NCI-H774 (cell line): ENCODE measurements around the gene DIPK1B.

Experiments used
- DNase-seq: peaks from one replicate; lab custom pipeline; 2025; lab: John Stamatoyannopoulos, UW

The DIPK1B gene

DNA sequence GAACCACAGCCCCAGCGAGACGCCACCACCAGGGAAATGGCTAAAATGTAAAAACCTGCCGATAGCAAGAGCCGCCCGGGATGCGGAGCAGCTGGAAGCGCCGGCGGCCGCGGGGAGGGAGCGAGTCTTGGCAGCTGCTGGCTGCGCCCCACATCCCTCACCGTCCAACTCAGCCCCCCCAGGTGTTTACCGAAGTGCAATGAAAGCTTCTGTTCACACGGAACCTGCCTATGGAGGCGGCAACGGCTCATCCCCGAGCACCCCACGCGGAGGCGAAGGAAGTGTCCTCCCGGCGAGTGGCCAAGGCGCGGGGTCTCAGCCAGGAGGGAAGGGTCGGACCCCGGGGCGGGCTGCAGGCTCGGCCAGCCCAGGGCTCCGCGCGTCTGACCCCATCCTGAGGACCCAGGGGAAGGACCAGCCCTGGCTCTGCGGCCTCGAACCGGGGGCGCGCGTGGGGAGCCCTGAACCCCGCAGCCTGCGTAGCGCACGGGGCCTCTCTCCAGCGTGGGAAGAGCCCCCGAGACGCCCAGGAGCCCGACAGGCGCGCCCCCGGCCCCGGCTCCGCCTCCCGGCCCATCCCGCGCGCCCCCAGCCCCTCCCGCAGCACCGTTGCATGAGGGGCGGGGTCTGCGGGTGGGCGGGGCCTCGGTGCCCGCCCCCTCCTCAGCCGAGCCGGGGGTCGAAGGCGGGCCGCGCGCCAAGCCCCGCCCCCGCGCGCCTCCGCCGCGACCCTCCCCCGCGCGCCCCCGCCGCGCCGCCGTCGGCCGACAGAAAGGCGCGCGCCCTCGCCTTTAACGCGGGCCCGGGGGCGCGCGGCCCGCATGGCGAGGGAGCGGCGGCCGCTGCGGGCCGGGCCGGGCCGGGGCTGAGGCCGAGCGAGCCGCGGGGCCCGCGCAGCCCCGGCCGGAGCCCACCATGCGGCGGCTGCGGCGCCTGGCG lies at the start of gene DIPK1B:
Gene DIPK1B, plus strand, starts transcription at position 822 of the 939 bp plus-strand sequence. Its CDS starts 94 bp downstream, at position 916.
- DNase-seq = peak; percentile 78

DNA sequence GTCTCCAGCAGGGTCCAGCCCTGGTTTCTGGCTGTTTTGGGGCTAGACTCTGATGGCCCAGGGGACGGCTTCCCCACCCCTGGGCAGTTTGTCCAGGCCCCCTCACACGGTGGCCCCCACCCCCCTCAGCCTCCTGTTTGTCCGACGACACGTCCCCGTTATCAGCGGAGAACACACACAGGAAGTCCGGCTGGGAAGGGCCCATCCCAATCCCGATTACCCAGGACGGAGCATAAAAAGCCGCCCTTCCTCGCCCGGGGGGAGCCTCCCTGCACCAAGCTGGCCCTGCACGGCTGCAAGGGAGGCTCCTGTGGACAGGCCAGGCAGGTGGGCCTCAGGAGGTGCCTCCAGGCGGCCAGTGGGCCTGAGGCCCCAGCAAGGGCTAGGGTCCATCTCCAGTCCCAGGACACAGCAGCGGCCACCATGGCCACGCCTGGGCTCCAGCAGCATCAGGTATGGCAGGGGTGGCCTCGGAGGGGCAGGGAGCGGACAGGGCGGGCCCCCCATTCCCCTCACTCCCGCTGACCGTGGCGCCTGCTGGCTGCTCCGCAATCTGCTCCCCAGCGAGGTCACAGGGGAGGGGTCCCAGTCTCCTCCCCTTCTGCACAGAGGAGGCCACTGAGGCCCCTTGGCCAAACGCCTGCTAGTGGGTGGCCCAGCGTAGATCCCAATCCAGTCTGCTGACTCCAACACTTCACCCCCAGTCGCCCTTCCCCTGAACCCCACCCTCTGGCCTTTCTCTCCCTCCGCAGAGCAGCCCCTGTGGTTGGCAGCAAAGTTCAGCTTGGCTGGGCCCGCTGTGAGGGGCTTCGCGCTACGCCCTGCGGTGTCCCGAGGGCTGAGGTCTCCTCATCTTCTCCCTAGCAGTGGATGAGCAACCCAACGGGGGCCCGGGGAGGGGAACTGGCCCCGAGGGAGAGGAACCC lies 49.5 kb upstream of the DIPK1B start, which contains the start of gene EGFL7:
Gene EGFL7, plus strand, starts transcription at position 261 of the 926 bp plus-strand sequence. CDS start 5,367 bp downstream, outside the sequence.
- DNase-seq = no peak

DNA sequence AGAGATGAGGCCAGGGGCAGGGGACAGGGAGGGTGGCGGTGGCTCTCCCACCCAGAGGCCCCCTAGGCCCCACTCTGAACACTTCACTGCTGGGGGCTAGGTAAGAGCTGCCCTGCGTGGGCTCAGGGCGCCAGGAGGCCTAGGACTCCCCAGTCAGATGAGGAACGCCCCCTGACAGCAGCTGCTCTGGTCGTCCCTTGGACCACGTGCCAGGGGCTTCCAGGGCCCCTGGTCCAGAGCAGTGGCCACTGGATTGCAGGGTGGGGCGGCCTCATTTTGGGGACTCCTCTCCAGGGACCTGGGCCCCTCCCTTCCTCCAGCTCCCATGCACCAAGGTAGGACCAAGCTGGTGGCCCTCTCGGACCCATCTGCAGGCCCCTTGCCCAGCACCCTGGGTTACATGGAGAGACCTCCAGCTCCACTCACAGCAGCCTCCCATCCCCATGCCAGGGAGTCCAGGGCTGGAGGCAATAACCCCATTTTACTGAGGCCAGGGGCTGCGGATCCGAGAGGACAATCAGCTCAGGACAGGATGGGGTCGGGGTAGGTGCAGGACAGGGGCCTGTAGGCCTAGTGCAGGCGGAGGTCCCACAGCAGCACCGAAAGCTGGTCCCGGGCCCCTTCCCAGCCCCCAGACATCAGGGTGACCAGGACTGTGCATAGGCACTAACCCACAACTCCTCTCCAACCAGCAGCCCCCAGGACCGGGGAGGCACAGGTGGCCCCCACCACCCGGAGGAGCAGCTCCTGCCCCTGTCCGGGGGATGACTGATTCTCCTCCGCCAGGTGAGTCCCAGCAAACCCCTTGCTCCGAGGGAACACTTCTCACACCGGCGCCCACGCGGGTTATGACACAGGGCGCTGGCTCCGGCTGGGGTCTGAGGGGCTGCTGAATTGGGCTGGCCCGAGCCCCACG lies 48.1 kb upstream of the DIPK1B start:
- no peak for DNase-seq

DNA sequence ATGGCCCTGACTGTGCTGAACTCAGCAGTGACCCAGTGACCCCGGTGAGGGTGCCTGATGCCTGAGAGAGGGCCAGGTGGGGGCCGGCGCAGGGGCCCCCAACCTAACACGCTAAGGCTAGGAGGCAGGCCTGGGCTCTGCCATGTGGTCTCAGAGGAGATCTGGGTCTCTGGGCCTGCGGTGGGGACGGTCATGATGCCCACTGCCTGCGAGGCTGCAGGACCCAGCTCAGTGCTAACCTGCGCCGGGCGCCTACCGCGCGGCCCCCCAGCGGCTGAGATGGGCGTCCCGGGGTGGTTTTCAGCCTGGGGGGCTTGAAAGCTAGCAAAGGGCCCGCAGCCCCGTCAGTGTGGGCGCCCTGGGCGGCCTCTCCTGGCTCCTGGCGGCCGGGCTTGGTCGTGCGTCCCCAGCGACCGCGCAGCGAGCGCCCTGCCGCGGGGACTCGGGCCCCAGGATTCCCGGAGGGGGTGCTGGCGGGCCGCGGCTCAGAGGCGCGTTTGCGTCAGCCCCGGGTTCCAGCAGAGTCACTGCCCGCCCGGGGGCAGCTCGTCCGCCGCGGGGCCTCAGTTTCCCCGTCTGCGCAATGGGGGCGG lies 47.2 kb upstream of the DIPK1B start:
- no peak for DNase-seq

DNA sequence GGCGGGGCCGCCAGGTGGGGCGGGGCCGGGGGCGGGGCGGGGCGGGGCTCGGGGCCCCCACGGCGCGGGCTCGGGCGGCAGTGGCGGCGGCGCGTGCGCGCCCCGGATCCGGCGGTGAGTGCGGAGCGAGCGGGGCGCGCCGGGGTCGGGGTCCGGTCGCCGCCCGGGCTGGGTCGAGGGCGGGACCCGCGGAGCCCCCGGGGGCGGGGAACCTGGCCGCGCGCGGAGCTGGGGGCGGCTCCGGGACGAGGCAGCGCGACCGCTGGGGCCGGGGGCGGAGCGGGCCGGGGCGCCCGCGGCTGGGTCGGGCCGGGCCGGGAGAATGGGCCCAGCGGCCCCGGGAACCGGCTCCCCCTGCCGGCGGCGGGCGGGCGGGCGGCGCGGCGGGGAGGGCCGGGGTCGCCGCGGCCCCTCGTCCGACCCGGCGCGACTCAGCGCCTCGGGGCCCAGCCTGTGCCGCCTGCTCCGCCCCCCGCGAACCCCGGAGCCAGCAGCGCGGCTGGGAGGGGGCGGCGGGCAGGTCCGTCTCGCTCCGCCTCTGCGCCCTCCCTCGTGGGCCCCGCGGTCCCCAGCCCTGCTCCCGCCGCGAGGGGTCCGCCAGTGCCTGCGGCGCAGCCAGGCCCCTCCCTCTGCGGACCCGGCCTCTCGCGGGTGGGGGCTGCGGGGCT lies 46.5 kb upstream of the DIPK1B start:
- no peak for DNase-seq

DNA sequence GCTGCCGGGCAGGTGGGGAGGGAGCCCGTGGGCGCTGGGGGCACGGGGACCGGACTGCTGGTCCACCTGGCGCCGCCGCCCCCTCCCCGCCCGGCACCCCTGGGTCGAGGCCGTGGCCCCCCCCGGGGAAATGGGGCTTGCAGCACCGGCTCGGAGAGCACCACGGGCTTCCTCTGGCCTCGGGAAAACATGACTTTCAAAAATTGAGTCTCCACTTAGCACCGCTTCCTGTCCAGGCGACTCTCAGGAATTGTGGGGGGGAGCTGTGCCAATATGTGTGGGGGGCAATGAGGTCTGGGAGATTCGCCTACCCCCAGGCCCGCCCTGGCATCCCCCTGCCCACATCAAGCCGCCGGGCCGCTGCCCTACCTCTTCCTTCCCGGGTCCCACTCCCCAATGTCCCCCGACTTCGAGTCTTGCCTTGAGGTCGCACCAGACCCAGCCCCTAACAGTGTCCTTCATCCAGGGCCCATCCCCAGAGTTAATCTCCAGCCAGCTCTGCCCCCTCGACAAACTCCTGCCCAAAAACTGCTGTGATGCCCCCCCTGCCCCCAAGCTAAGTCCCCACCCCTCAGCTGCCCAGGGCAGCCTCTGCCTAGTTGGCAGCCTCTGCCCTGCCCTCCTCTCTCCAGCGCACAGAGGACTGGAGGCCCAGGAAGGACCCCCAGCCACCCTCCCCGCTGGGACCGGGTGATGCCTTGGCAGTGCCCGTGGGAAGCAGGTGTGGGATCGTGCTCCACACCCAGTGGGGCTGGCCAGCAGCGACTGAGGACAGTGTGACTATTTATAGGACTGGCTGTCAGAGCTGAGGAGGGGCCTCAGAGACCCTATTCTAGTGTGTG lies 45.8 kb upstream of the DIPK1B start:
- DNase-seq = no peak

DNA sequence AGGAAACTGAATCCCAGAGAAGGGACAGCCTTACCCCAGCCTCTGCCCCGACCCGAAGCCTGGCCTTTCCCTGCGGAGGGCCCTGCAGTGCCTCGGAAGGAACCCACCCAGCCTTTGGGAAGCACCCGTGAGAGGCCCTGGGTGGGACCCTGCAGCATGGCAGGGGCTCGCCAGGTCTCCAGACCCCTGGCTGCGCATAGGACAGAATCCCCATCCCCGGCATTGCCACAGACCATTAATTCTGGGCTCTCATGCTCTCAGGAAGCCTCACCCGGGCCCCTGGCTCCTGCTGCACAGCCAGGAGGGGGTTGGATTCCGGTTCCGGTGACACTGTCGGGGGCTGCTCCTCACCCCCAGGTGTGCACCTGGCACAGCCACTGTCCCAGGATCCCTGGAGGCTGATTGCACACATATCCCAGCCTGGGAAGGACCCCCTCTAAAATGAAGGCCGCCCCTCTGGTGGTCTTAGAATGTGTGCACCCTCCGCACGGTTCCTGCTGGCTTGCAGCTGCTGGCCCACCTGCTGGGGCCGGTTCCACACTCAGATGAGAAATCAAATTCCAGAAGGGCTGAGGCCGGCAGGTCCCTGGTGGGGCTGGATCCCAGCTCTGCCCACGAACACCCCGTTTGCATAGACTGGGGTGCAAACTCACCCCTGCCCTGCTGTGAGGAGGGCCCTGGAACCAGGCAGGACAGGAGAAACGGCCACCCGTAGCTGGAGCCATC lies 45.0 kb upstream of the DIPK1B start:
- DNase-seq = no peak

DNA sequence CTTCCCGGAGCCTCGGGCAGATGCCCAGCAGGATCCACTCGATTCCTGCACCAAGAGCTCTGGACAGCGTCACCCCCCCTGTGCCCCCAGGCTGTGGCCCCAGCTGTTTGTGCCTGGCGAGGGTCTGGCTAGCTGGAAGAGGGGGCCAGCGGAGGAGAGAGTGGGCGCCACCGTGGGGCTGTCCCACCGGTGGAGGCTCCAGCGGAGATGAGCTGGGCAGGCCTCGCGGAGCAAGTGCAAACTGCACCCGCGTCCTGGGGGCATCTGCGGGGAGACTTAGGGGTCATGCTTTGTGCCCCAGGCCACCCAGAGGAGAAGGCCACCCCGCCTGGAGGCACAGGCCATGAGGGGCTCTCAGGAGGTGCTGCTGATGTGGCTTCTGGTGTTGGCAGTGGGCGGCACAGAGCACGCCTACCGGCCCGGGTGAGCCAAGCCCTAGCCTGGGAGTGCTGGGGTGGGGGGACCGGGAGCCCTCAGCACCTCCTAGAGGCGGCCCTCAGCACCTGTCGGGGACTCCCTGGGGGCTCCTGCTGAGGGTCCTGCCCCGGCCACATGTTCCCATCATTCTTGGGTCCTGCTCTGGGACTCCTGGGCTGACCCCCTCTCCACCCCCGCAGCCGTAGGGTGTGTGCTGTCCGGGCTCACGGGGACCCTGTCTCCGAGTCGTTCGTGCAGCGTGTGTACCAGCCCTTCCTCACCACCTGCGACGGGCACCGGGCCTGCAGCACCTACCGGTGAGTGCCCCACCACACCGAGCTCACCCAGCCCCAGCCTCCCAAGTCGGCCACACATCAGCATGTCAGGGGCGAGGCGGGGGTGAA lies 44.2 kb upstream of the DIPK1B start:
- DNase-seq = no peak

DNA sequence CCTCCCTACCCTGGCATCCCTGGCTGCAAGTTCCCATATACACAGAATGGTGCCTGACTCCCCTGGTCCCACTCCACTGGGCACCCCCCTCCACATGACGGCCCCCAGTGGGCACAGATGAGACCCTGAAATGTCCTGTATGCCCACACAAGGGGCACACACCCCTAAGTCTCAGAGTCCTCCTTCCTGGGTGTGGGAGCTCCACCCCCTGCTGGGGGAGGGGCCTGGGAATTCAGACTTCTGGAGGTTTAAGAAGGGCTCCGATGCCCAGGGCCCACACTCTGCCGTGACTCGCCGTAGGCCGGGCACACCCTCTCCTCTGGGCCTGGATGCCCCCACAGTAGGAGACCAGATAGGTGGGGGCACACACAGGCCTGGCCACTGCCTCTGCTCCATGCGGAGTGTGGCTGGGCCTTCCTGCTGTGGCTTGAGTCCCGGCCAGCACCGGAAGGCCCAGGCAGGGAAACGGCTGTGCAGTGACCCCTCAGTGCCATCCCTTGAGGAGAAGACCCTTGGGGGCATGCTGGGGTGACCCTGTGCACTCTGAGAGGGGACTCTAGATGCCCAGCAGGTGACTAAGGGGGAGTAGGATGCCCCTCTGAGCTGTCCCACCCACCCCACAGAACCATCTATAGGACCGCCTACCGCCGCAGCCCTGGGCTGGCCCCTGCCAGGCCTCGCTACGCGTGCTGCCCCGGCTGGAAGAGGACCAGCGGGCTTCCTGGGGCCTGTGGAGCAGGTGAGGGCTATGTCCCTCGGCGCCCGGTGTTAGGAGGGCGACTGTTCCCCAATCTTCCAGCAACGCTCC lies 43.2 kb upstream of the DIPK1B start:
- DNase-seq = no peak

DNA sequence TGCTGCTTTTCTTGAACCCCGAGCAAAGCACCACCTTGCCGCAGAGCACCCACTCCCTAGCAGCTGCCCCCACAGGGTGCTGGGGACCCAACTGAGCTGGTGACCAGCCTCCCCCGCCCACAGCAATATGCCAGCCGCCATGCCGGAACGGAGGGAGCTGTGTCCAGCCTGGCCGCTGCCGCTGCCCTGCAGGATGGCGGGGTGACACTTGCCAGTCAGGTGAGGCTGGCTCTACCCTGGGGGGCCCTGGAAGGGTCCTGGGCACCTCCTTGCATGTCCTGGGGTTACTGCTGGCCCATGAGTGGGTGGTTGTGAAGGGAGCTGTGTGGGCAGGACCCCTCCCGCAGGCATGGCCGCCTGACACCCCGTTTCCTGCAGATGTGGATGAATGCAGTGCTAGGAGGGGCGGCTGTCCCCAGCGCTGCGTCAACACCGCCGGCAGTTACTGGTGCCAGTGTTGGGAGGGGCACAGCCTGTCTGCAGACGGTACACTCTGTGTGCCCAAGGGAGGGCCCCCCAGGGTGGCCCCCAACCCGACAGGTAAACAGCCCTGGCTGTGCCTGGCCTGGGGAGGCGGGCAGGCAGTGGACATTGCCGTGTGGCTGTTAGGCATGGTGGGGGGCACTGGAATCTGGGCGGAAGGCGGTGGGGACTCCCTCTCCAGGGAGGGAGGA lies 42.4 kb upstream of the DIPK1B start:
- no peak for DNase-seq

DNA sequence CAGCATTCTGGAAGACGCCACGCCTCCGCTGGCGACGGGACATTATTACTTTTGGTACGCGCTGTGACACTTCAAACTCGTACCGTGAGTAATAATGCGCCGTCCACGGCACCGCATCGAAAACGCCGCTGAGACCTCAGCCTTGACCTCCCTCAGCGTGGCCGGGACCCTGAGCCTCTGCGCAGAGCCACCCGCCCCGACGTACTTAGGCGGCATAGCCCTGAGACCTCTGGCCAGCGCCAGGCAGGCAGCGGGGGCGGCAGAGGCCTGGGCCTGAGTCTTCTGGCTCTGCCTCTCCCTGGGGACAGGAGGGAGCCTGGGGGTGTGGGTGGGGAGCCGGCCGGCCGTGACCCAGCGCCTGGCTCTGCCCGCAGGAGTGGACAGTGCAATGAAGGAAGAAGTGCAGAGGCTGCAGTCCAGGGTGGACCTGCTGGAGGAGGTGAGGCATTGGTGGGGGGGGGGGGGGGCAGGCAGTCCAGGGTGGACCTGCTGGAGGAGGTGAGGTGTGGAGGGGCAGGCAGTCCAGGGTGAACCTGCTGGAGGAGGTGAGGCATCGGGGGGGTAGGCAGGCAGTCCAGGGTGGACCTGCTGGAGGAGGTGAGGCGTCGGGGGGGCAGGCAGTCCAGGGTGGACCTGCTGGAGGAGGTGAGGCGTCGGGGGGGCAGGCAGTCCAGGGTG lies 41.7 kb upstream of the DIPK1B start:
- no peak for DNase-seq

DNA sequence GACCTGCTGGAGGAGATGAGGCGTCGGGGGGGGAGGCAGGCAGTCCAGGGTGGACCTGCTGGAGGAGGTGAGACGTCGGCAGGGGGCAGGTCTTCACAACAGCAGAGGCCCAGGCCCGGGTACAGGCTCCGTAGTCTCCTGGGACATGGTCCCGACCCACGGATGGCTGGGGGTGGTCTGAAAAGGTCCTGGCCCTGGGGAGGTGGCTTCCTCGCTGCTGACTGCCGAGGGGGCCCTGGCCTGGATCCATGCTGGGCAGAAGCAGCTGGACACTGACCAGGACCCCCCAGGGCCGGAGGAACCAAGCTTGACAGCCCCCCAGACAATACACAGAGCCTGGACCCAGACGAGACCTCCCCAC lies 41.1 kb upstream of the DIPK1B start:
- no peak for DNase-seq

DNA sequence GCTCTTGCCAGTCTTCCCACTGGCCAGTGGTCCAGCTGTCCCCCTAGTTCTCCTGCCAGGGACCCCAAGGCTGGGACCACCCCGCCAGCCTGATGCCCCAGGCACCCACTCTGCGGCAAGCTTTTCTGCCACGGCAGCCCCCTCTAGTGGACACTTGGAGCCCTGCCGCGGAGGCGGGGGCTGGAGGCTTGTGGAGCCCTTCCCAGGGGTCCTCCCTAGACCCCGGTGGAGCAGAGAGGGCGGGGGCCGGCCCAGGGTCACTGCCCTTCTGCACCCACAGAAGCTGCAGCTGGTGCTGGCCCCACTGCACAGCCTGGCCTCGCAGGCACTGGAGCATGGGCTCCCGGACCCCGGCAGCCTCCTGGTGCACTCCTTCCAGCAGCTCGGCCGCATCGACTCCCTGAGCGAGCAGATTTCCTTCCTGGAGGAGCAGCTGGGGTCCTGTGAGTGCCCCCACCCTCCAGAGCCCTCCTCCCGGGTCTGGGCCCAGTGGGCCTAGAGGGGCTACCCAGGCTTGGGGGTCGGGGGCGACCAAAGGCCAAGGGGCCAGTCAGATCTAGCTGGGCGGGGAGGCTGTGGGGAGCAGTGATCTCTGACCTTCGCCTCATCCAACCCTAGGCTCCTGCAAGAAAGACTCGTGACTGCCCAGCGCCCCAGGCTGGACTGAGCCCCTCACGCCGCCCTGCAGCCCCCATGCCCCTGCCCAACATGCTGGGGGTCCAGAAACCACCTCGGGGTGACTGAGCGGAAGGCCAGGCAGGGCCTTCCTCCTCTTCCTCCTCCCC lies 40.5 kb upstream of the DIPK1B start:
- DNase-seq = no peak

DNA sequence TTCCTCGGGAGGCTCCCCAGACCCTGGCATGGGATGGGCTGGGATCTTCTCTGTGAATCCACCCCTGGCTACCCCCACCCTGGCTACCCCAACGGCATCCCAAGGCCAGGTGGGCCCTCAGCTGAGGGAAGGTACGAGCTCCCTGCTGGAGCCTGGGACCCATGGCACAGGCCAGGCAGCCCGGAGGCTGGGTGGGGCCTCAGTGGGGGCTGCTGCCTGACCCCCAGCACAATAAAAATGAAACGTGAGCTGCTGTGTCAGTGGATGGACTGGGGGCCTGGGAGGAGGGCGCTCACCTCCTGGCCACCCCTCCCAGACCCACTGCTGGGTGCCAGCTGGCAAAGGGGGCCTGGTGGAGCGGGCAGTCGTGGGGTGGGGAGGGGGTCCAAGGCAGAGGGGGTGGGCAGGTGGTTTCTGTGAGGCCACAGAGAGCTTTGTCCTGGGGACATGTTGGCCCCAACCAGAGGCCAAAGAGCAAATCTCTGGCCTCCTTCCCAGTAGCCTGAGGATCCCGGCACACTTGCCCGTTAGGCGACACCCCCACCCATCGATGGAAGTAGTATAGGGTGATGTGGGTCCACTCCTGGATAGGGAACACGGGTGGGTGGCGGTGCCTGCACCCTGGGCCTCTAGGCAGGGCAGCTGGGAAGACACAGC lies 39.8 kb upstream of the DIPK1B start:
- DNase-seq = no peak
